Stimulated activated naive CD8-positive, alpha-beta T cell treated with anti-CD3 and anti-CD28 coated beads, Interleukin-15, Interleukin-2, amounts not matched to agents 100 ng/mL and 50 ng/mL, for 24 hours (primary cell): ENCODE results near the gene ID2.

Experiments used
- H3K27ac Mint-ChIP-seq: one replicate; pipeline ENCODE4 v1.8.0; 2021; ENCODE audit warnings: mild to moderate bottlenecking, mixed read lengths
- H3K27me3 Mint-ChIP-seq: one replicate; pipeline ENCODE4 v1.8.0; 2021; ENCODE audit warnings: mixed read lengths
- H3K36me3 Mint-ChIP-seq: one replicate; pipeline ENCODE4 v1.8.0; 2021; ENCODE audit warnings: low read depth, mixed read lengths
- H3K4me1 Mint-ChIP-seq: one replicate; pipeline ENCODE4 v1.8.0; 2021; ENCODE audit warnings: low read depth, mixed read lengths
- H3K4me3 Mint-ChIP-seq: one replicate; pipeline ENCODE4 v1.8.0; 2021; ENCODE audit warnings: mild to moderate bottlenecking, mixed read lengths
- H3K9me3 Mint-ChIP-seq: one replicate; pipeline ENCODE4 v1.8.0; 2021; ENCODE audit warnings: mixed read lengths

ID2 gene, protein sequence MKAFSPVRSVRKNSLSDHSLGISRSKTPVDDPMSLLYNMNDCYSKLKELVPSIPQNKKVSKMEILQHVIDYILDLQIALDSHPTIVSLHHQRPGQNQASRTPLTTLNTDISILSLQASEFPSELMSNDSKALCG

DNA sequence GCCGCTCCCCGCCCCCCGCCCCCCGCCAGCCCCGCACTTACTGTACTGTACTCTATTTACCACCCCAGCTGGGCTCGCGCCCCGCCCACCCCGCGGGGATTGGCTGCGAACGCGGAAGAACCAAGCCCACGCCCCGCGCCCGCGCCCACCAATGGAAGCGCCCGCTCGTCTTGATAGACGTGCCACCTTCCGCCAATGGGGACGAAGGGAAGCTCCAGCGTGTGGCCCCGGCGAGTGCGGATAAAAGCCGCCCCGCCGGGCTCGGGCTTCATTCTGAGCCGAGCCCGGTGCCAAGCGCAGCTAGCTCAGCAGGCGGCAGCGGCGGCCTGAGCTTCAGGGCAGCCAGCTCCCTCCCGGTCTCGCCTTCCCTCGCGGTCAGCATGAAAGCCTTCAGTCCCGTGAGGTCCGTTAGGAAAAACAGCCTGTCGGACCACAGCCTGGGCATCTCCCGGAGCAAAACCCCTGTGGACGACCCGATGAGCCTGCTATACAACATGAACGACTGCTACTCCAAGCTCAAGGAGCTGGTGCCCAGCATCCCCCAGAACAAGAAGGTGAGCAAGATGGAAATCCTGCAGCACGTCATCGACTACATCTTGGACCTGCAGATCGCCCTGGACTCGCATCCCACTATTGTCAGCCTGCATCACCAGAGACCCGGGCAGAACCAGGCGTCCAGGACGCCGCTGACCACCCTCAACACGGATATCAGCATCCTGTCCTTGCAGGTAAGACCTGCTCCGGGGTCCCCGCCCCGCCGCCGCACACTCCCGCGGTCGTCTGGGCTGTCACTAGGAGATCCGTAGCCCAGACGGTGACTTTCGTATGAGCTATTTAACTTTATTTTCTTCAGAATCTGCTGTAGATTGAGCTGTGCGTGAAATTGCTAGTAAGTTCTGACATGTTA, at the start of gene ID2:
ID2 (plus strand) TSS at position 271 of the 907 bp plus-strand sequence; CDS start at position 381, 110 bp downstream.
- Mint-ChIP-seq H3K27ac (peak within 1 kb of the TSS; percentile 88), H3K9me3 (no peaks in the 10 kb centered on the region), H3K4me1 (peaks cover 57% of the 10 kb centered on the region), H3K27me3 (peaks cover 15% of the 10 kb centered on the region), H3K4me3 (peak within 1 kb of the TSS; percentile 100), H3K36me3 (peaks cover 28% of the 10 kb centered on the region)

DNA sequence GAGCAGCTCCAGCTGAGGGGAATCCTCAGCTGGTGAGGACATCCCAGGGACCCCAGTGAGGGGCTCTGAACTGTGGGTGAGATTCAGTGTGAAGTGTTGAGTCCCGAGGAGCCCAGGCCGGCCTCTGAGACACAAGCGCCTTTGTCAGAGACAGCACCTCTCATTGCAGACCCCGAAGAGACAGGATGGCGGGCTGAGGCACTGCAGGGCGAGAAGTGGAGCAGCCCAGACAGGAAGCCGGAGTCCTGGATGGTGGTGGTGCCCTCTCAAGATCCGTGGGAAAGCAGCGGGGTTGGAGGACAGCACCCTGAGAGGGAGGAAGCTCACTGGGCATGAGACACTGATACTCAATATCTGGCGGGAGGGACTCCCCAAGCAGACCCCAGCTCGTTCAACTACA, 49.1 kb upstream of the ID2 start:
- Mint-ChIP-seq H3K4me3 (no peak overlapping the region), H3K9me3 (no peaks in the 10 kb centered on the region), H3K4me1 (peaks cover 26% of the 10 kb centered on the region), H3K36me3 (no peaks in the 10 kb centered on the region), H3K27me3 (peaks cover 1% of the 10 kb centered on the region), H3K27ac (no peak overlapping the region)

DNA sequence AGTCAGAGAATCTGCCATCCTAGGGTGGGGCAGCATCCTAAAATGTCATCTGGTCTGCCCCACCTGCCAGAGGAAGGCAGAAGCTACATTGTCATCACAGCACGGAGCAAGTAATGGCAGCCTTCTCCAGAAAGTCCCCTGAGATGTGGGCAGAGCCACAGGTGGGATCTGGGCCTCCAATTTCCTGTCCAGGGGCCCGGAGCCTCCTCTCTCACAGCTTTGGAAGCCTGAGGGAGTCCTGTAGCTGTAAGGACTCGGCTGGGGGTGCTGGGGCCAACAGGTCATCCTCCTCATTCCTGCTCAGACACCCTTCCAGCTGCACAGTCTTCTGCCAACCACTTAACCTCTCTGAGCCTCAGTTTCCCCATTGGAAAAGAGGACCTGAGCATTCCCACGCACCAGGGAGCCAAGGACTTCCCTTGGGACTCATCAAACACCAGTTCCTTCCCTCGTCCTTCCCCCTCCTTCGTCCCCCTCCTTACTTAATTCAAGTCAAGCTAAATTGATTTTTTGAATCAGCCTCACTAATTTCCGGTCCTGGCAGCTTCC, 48.6 kb upstream of the ID2 start:
- Mint-ChIP-seq H3K36me3 (no peaks in the 10 kb centered on the region), H3K4me3 (no peak overlapping the region), H3K4me1 (peaks cover 26% of the 10 kb centered on the region), H3K27me3 (peaks cover 4% of the 10 kb centered on the region), H3K9me3 (no peaks in the 10 kb centered on the region), H3K27ac (no peak overlapping the region)

DNA sequence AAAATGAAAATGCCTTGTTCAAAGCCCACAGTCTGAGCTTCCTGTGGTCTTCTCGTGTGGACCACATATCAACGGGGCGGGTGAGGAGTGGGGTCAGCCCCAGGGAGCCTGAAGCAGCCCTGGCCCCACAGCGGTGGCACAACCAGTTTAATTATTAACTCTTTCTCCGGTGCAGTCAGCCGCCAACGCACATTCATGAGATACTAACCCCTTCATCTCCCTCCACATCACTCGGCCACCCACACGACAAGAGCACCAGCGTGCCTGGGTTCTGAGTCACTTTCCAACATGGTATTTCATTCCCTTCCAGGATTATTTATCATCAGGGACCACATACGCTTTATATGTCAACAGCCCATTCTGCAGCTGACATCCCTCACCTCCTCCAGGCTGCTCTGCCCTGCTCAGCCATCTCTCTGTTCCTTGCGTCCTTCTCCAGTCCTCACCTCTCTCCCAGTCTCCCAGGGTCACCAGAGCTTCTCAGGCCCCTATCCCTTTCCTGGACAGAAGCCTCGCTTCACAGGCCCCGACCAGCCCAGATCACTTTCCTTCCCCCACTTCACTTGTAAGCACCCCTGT, 48.0 kb upstream of the ID2 start:
- no peak overlapping the region for H3K4me3 Mint-ChIP-seq
- H3K9me3 Mint-ChIP-seq, result no peaks in the 10 kb centered on the region
- H3K36me3 Mint-ChIP-seq, result no peaks in the 10 kb centered on the region
- H3K27ac Mint-ChIP-seq, result peak overlapping the region; percentile 32
- H3K27me3 Mint-ChIP-seq, result peaks cover 4% of the 10 kb centered on the region
- H3K4me1 Mint-ChIP-seq, result peaks cover 20% of the 10 kb centered on the region

DNA sequence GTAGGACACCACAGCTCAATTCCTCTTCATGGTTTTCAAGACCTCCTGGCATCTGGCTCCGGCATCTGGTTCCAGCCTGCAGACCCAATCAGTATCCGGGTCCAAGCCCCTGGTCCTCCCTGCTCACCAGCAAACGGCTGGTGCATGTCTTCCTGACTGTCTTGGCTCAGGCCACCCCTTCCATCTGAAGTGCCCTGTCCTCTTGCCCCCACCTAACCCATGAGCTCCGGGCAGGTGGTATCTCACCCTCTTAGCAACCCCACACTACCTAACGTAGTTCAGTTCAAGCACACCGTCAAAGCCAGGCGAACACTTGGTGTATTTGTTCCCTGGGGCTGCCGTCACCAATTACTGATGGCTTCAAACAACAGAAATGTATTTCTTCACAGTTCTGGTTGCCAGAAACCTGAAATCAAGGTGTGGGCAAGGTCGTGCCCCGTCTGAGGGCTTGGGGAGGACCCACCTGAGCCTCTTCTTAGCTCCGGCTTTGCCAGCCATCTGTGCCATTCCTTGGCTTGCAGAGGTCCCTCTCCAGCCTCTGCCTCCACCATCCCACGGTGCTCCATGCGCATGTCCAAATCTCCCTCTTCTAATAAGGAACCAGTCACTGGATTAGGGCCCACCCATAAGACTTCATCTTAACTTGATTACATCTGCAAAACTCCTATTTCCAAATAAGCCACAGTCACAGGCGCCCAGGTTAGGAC, 47.2 kb upstream of the ID2 start:
- Mint-ChIP-seq H3K4me3 (no peak overlapping the region), H3K27me3 (peaks cover 4% of the 10 kb centered on the region), H3K27ac (peak overlapping the region; percentile 32), H3K36me3 (no peaks in the 10 kb centered on the region), H3K9me3 (no peaks in the 10 kb centered on the region), H3K4me1 (peaks cover 14% of the 10 kb centered on the region)

DNA sequence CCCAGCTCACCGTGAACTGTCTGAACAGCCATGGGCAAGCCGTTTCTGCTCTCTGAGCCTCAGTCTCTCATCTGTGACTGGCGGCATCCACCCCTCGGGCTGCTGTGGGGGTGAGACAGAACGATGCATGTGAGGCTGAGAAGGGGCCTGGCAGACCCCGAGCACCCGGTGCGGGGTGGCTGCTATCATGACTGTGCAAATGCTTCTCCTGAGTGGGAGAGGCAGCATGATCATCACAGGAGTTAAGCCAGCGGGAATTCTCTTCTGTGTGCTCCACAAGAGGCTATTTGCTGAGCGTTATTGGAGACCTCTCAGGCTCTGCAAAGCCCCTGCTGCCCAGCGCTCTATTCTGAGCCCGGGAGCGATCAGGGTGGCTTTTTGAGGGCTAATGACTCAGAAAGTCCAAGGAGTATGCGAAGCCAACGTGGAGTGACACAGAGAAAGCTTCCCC, 45.8 kb upstream of the ID2 start:
- peaks cover 4% of the 10 kb centered on the region for H3K27me3 Mint-ChIP-seq
- peaks cover 14% of the 10 kb centered on the region for H3K4me1 Mint-ChIP-seq
- no peak overlapping the region for H3K27ac Mint-ChIP-seq
- H3K9me3 Mint-ChIP-seq, result no peaks in the 10 kb centered on the region
- H3K4me3 Mint-ChIP-seq, result no peak overlapping the region
- no peaks in the 10 kb centered on the region for H3K36me3 Mint-ChIP-seq

DNA sequence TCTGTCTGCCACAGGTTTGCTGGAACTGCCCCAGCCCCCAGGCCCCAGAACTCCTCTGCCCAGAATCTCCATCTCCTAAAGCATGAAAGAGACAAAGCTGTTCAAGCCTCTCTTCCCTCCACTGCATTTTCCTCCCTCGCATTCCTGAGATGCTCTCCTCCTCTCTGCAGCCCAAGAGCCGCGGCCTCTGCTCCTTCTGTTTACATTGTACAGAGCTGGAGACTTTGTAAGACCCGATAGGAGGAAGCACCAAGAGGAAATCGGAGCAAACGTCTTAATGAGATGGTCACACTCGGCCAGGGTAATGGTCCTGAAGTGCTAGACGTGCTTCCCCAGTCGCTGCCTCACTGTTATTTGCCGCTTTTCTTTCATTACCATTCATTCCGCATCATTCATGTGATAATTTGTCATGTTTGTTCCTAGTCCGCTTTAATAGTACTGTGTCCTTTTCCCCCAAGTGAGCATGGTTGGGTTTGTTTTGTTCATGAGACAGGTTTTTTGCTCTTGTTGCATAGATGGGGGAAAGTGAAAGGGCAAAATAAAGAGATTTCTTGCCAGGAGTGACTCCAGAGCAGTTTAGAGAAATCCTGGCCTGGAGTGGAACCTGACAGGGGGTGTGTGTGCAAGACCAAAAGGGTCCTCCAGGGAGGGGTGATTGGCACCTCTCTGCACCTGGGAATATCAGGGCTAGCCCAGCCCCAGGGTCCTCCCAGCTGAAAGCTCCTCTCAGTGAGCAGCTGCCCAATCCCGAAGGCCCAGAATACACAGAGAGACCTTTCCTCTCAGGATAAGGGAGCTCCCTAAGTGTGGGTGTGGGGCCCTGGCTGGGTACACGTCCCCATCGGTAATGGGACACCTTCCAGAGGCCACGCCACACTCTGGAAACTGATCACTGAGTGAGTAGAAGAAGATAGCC, 44.9 kb upstream of the ID2 start:
- Mint-ChIP-seq H3K4me1 (peaks cover 10% of the 10 kb centered on the region), H3K9me3 (no peaks in the 10 kb centered on the region), H3K4me3 (no peak overlapping the region), H3K36me3 (no peaks in the 10 kb centered on the region), H3K27me3 (peaks cover 4% of the 10 kb centered on the region), H3K27ac (no peak overlapping the region)

DNA sequence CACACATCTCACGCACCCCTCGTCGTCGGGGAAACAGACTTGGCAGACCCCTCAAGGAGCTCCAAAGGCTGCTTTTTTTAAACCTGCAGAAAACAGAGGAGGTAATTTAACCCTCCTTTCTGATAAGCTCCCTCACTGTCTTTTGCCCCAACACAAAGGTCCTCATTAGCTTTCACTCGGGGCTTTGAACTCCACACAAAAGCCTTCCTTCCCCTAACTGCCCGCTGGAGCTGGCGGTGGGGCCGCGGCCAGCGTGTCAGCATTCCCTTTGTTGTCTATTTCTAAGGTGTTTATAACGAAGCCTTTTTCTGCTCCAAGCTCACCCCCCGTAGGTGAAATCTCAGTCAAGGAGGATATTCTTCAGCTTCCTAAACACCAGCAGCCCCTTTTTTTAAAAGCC, 43.5 kb upstream of the ID2 start:
- no peaks in the 10 kb centered on the region for H3K9me3 Mint-ChIP-seq
- H3K27ac Mint-ChIP-seq, result no peak overlapping the region
- H3K27me3 Mint-ChIP-seq, result peaks cover 4% of the 10 kb centered on the region
- H3K36me3 Mint-ChIP-seq, result no peaks in the 10 kb centered on the region
- no peak overlapping the region for H3K4me3 Mint-ChIP-seq
- peaks cover 9% of the 10 kb centered on the region for H3K4me1 Mint-ChIP-seq

DNA sequence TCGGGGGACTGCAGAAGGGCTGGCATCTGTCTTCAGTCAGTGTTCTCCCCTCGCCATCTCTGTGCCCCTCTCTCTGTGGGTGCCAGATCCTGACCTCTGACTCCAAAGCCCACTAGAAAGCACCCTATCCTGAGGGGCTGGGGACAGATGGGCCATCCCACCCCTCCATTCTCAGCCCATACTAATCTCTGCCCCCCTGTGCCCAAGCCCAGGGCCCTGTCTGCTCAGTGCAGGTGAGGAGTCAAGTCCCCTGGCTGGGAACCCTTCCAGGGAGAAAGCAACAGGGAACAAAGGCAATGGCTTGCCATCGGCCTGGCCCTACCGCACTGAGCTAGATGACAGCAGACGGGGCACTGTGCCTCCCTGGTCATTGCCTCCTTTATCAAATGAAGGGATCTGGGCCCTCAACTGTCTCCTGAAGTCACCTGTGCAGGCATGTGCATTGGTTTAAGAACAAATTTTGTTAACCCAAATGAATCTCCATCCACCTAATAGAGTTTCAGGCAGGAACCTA, 42.7 kb upstream of the ID2 start:
- Mint-ChIP-seq H3K9me3 (no peaks in the 10 kb centered on the region), H3K4me1 (peaks cover 2% of the 10 kb centered on the region), H3K36me3 (no peaks in the 10 kb centered on the region), H3K4me3 (no peak overlapping the region), H3K27ac (peak overlapping the region; percentile 34), H3K27me3 (peaks cover 4% of the 10 kb centered on the region)

DNA sequence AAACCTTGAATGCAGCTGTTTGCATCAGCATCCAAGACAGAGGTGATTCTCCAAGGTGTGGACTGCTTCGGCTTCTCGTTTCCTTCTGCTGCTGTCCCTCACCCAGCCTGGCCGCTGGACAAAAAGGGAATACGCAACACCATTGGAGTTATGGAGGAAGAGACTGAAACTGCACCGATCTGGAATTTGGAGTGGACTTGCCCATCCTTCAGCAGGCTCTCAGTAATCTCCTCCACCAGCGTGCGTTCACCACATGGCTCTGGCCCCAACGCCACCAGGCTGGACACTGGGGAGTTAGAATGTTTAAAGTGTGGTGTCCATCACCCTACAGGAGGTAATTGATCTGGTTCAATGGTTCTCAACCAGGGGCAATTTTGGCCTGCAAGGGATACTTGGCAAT, 41.4 kb upstream of the ID2 start:
- no peaks in the 10 kb centered on the region for H3K36me3 Mint-ChIP-seq
- H3K27ac Mint-ChIP-seq, result no peak overlapping the region
- H3K4me3 Mint-ChIP-seq, result no peak overlapping the region
- H3K9me3 Mint-ChIP-seq, result no peaks in the 10 kb centered on the region
- peaks cover 4% of the 10 kb centered on the region for H3K27me3 Mint-ChIP-seq
- H3K4me1 Mint-ChIP-seq, result peaks cover 5% of the 10 kb centered on the region

DNA sequence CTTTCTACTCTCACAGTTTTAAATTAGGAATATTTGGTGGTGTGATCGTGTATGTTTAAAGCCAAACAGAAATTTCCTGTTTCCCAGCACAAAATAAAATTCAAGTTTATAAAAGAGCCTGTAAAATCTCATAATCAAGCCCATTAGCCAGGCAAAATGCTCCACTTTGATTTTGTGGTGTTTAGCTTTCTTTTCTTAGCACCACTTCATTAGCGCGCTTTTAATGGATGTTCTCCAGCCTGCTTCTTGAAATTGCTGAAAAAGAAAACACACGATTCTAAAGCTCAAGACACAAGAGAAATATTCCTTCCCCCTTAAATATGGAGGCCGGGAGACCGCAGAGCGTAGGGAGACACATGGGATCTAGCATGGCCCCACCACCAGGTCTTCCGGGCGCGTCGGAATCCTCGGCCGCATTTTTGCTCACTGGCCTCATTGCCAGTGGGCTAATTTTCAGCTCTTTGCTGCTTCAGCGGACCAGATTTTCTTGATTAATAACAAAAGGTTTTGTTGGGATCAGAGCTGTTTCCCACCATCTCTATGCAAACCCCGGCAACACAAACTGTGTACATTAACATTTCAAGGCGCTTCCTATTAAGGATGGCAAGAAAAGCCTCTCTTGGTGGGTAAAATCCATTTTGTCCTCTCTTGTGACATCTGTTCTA, 40.4 kb upstream of the ID2 start:
- no peaks in the 10 kb centered on the region for H3K36me3 Mint-ChIP-seq
- no peak overlapping the region for H3K4me3 Mint-ChIP-seq
- H3K4me1 Mint-ChIP-seq, result peaks cover 5% of the 10 kb centered on the region
- H3K27me3 Mint-ChIP-seq, result peaks cover 4% of the 10 kb centered on the region
- no peak overlapping the region for H3K27ac Mint-ChIP-seq
- H3K9me3 Mint-ChIP-seq, result peaks cover 4% of the 10 kb centered on the region

DNA sequence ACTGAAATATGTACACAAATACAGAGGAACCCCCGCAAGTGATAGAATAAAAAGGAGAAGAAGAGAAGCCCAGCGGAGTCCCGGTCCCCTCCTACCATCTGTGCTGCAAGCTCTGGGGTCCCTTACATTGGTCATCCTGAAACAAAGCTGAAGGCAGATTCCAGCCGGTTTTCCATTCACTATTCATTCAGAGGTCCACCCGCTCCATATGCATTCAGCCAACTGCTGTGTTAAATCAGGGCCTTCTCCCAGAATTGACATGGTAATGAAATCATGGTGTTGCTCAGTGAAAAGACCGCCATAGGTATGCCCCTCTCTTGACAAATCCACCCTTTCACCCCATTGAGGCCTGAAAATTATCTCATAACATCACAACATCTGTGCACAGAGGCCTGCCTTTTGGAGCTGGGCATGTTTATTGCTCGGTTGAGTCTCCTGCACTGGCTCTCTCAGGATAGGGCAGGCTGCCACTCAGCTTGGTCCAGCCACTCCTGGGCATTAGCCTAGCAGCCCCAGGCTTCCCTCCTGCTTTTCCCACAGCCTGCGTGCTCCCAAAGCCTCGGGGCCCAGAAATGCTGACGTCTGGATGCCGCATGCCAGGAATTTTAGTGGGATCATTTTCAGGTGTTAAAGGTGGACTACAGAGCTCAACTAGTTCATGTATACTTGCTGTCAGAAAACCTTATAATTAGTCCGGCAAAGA, 39.3 kb upstream of the ID2 start:
- H3K4me1 Mint-ChIP-seq, result peaks cover 5% of the 10 kb centered on the region
- H3K36me3 Mint-ChIP-seq, result no peaks in the 10 kb centered on the region

More for the DNA sequence above, 39.3 kb upstream of the ID2 start:
- Mint-ChIP-seq H3K27me3 (peaks cover 4% of the 10 kb centered on the region), H3K9me3 (peaks cover 4% of the 10 kb centered on the region), H3K27ac (no peak overlapping the region), H3K4me3 (no peak overlapping the region)
